Measurements from ENCODE around the gene CTPS1. TPM values are rescaled to one million over a fixed set of nuclear protein-coding genes. Genes with fewer than 3 reads are reported as not detected.

CTPS1 gene
- total and polyA plus RNA-seq, 2 donors from 2014 or later: 8.8 to 23.8 TPM

- Histone ChIP-seq H3K4me1 (ENCODE audit: control insufficient read depth in 2 of 3, insufficient read depth in 2 of 3, low read depth in 1 of 3, low read length in 3 of 3) (peaks cover 0 to 10% (median 0%) of the 10 kb centered on the region in 3 donors), H3K27me3 (ENCODE audit: control insufficient read depth, insufficient read depth, low read length) (no peaks in the 10 kb centered on the region), H3K4me3 (ENCODE audit: low read length in 3 of 3) (no peak overlapping the region), H3K9ac (ENCODE audit: low read length in 3 of 3) (no peak overlapping the region), H3K36me3 (ENCODE audit: control insufficient read depth in 2 of 3, insufficient read depth in 3 of 3, low read length in 3 of 3) (peaks cover 0 to 38% (median 32%) of the 10 kb centered on the region in 3 donors), H3K27ac (ENCODE audit: low read depth in 2 of 2, low read length in 2 of 2) (no peak overlapping the region), H3K9me3 (ENCODE audit: control insufficient read depth in 2 of 3, insufficient read depth in 1 of 3, low read length in 3 of 3) (no peaks in the 10 kb centered on the region)
- FAIRE-seq: no peak
- intact Hi-C loops (cut with DNase I): no loop called here
- no peak for DNase-seq
- TF ChIP-seq, protein P1, sequence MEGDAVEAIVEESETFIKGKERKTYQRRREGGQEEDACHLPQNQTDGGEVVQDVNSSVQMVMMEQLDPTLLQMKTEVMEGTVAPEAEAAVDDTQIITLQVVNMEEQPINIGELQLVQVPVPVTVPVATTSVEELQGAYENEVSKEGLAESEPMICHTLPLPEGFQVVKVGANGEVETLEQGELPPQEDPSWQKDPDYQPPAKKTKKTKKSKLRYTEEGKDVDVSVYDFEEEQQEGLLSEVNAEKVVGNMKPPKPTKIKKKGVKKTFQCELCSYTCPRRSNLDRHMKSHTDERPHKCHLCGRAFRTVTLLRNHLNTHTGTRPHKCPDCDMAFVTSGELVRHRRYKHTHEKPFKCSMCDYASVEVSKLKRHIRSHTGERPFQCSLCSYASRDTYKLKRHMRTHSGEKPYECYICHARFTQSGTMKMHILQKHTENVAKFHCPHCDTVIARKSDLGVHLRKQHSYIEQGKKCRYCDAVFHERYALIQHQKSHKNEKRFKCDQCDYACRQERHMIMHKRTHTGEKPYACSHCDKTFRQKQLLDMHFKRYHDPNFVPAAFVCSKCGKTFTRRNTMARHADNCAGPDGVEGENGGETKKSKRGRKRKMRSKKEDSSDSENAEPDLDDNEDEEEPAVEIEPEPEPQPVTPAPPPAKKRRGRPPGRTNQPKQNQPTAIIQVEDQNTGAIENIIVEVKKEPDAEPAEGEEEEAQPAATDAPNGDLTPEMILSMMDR (IDR thresholded peaks at IDR 0.05; ENCODE audit: borderline replicate concordance, extremely low read depth, insufficient read depth): no peak
Observed at GRCh38 chr1:41009466-41009865, 30.0 kb downstream of the CTPS1 start.

DNA sequence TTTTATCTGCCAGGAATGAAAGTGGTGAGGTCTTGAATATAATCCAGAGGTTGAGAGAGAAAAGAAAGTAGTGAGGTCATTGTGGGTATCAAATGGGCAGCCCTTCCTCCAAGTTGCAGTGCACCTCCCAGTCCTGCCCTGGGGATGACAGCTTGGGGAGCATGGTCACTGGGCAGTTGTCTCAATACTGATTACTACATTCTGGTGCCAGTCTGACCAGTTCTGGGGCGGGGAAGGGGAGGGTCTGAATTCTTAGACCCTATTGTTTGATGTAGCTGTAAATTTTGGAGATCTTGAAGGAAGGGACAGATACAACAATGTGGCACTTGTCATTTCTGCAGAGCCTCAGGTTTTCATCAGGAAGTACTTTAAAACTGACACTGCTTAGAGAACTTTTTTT lies 30.8 kb downstream of the CTPS1 start:
- Histone ChIP-seq H3K4me3 (ENCODE audit: low read length in 3 of 3) (no peak overlapping the region), H3K9ac (ENCODE audit: low read length in 3 of 3) (no peak overlapping the region), H3K36me3 (ENCODE audit: control insufficient read depth in 2 of 3, insufficient read depth in 3 of 3, low read length in 3 of 3) (peaks cover 0 to 38% (median 32%) of the 10 kb centered on the region in 3 donors), H3K27ac (ENCODE audit: low read depth in 2 of 2, low read length in 2 of 2) (no peak overlapping the region), H3K4me1 (ENCODE audit: control insufficient read depth in 2 of 3, insufficient read depth in 2 of 3, low read depth in 1 of 3, low read length in 3 of 3) (peaks cover 0 to 16% (median 5%) of the 10 kb centered on the region in 3 donors), H3K27me3 (ENCODE audit: control insufficient read depth, insufficient read depth, low read length) (no peaks in the 10 kb centered on the region), H3K9me3 (ENCODE audit: control insufficient read depth in 2 of 3, insufficient read depth in 1 of 3, low read length in 3 of 3) (no peaks in the 10 kb centered on the region)
- intact Hi-C loops (cut with DNase I): no loop called here
- DNase-seq: no peak
- TF ChIP-seq, protein P1 (IDR thresholded peaks at IDR 0.05; ENCODE audit: borderline replicate concordance, extremely low read depth, insufficient read depth): no peak
- no peak for FAIRE-seq

DNA sequence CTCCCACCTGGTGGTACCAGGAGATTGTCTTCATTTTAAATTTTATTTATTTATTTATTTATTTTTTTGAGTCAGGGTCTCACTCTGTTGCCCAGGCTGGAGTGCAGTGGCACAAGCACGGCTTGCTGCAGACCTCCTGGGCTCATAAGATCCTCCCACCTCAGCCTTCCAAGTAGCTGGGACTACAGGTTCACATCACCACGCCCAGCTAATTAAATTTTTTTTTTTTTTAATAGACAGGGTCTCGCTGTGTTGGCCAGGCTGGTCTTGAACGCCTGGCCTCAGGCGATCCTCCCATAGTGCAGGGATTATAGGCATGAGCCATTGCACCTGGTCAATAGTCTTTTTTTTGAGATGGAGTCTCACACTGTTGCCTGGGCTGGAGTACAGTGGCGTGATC lies 33.5 kb downstream of the CTPS1 start:
- no peak for DNase-seq
- intact Hi-C loops (cut with DNase I): no loop called here
- Histone ChIP-seq H3K36me3 (ENCODE audit: control insufficient read depth in 2 of 3, insufficient read depth in 3 of 3, low read length in 3 of 3) (peaks cover 0 to 26% (median 23%) of the 10 kb centered on the region in 3 donors), H3K4me3 (ENCODE audit: low read length in 3 of 3) (no peak overlapping the region), H3K27me3 (ENCODE audit: control insufficient read depth, insufficient read depth, low read length) (no peaks in the 10 kb centered on the region), H3K27ac (ENCODE audit: low read depth in 2 of 2, low read length in 2 of 2) (no peak overlapping the region), H3K9ac (ENCODE audit: low read length in 3 of 3) (no peak overlapping the region), H3K4me1 (ENCODE audit: control insufficient read depth in 2 of 3, insufficient read depth in 2 of 3, low read depth in 1 of 3, low read length in 3 of 3) (peaks cover 0 to 21% (median 10%) of the 10 kb centered on the region in 3 donors), H3K9me3 (ENCODE audit: control insufficient read depth in 2 of 3, insufficient read depth in 1 of 3, low read length in 3 of 3) (no peaks in the 10 kb centered on the region)
- no peak for FAIRE-seq
- TF ChIP-seq, protein P1 (IDR thresholded peaks at IDR 0.05; ENCODE audit: borderline replicate concordance, extremely low read depth, insufficient read depth): no peak

GRCh38 chr1:41013796-41014195 lies 34.3 kb downstream of the CTPS1 start:
- TF ChIP-seq, protein P1 (IDR thresholded peaks at IDR 0.05; ENCODE audit: borderline replicate concordance, extremely low read depth, insufficient read depth): no peak
- peak in 2 of 5 donors; percentile 33 to 75 for DNase-seq

More at GRCh38 chr1:41013796-41014195, 34.3 kb downstream of the CTPS1 start:
- intact Hi-C loops (cut with DNase I): no loop called here
- Histone ChIP-seq H3K27ac (ENCODE audit: low read depth in 2 of 2, low read length in 2 of 2) (peak overlapping the region in 1 of 2 donors; percentile 5), H3K27me3 (ENCODE audit: control insufficient read depth, insufficient read depth, low read length) (no peaks in the 10 kb centered on the region), H3K36me3 (ENCODE audit: control insufficient read depth in 2 of 3, insufficient read depth in 3 of 3, low read length in 3 of 3) (peaks cover 0 to 23% (median 19%) of the 10 kb centered on the region in 3 donors), H3K9ac (ENCODE audit: low read length in 3 of 3) (no peak overlapping the region), H3K4me1 (ENCODE audit: control insufficient read depth in 2 of 3, insufficient read depth in 2 of 3, low read depth in 1 of 3, low read length in 3 of 3) (peaks cover 0 to 21% (median 10%) of the 10 kb centered on the region in 3 donors), H3K9me3 (ENCODE audit: control insufficient read depth in 2 of 3, insufficient read depth in 1 of 3, low read length in 3 of 3) (no peaks in the 10 kb centered on the region), H3K4me3 (ENCODE audit: low read length in 3 of 3) (no peak overlapping the region)
- FAIRE-seq: no peak

Data from kidney (tissue), 14 donors.